ENCODE measurements around the gene ZNF337. TPM values are rescaled to one million over a fixed set of nuclear protein-coding genes. Genes with fewer than 3 reads are reported as not detected.
A peak's percentile ranks its signal among the peaks of the same experiment; 100 is the strongest.

ZNF337 gene
- total RNA-seq, 4 donors from 2014 or later = 7.5 to 17.1 (median 11.1) TPM

- H3K27ac ChIP-seq = no peak overlapping the region
- TF ChIP-seq POLR2AphosphoS5 (IDR thresholded peaks at IDR 0.05) (no peak), EP300 (IDR thresholded peaks at IDR 0.05) (no peak), CTCF (IDR thresholded peaks at IDR 0.05) (no peak), POLR2A (IDR thresholded peaks at IDR 0.05) (no peak)
- H3K9me3 ChIP-seq = no peaks in the 10 kb centered on the region
- WGBS = 92% methylated on average over 8 of the region's 8 CpGs
- H3K27me3 ChIP-seq = no peaks in the 10 kb centered on the region
- no peak for DNase-seq (ENCODE audit: low spot score in 2 of 2)
- no peaks in the 10 kb centered on the region for H3K36me3 ChIP-seq
- no peak overlapping the region for H3K4me3 ChIP-seq
- H3K4me1 ChIP-seq = peaks cover under 1% of the 10 kb centered on the region
These were observed 66.7 kb downstream of the ZNF337 start for GRCh38 chr20:25629816-25630499.

- Histone ChIP-seq H3K4me1 (peaks cover 20% of the 10 kb centered on the region), H3K9me3 (no peaks in the 10 kb centered on the region), H3K4me3 (no peak overlapping the region), H3K27me3 (no peaks in the 10 kb centered on the region), H3K36me3 (no peaks in the 10 kb centered on the region), H3K27ac (no peak overlapping the region)
- DNase-seq (ENCODE audit: low spot score in 2 of 2) = no peak
- no peak for TF ChIP-seq POLR2AphosphoS5 (IDR thresholded peaks at IDR 0.05)
- WGBS = 78% methylated on average over 9 of the region's 9 CpGs
These were observed 69.9 kb downstream of the ZNF337 start for GRCh38 chr20:25626779-25627178.

- Histone ChIP-seq H3K27ac (peak overlapping the region; percentile 91), H3K4me1 (peaks cover 24% of the 10 kb centered on the region), H3K4me3 (peak overlapping the region; percentile 82), H3K27me3 (no peaks in the 10 kb centered on the region), H3K9me3 (no peaks in the 10 kb centered on the region), H3K36me3 (no peaks in the 10 kb centered on the region)
- WGBS = 38% methylated on average over 17 of the region's 17 CpGs
- DNase-seq (ENCODE audit: low spot score in 2 of 2) = no peak
- TF ChIP-seq EP300 (IDR thresholded peaks at IDR 0.05) (no peak), POLR2A (IDR thresholded peaks at IDR 0.05) (no peak), CTCF (IDR thresholded peaks at IDR 0.05) (no peak), POLR2AphosphoS5 (IDR thresholded peaks at IDR 0.05) (no peak)
These were observed 72.1 kb downstream of the ZNF337 start for GRCh38 chr20:25624500-25624939.

Other genes with a start within 250 kb of the ZNF337 start
- gene NINL, start 111.3 kb downstream of the ZNF337 start, total RNA-seq = 1 to 10 TPM; 2.0 to 6.9 (median 2.6) TPM
- 1 to 10 TPM; 2.8 to 4.4 (median 3.5) TPM for gene NANP, start 72.8 kb downstream of the ZNF337 start, total RNA-seq